22Rv1 (cell line): ENCODE data around the gene PRKCE.

Experiments used
- CTCF ChIP-seq: fragments of 450-650 bp; IDR thresholded peaks from 2 replicates; pipeline ENCODE4 v1.5.1; 2017; ENCODE audit warnings: mild to moderate bottlenecking
- ZFX ChIP-seq: fragments of 450-650 bp; IDR thresholded peaks from 2 replicates; pipeline ENCODE4 v1.6.1; 2017; ENCODE audit warnings: antibody characterized with exemption, borderline replicate concordance

GRCh38 chr2:46116553-46116991, 465.1 kb downstream of the PRKCE start:
- no peak for TF ChIP-seq CTCF
- TF ChIP-seq ZFX = no peak
